Activated T-helper 2 cell treated with anti-CD3 and anti-CD28 coated beads, Interferon-gamma antibody, Interleukin-2, Interleukin-4, amounts not matched to agents 10 μg/mL and 5 μg/mL and 100 μg/mL, durations not matched to agents 14 hours and 24 hours and 36 hours (primary cell): ENCODE data around the gene TSPAN11. TPM values are rescaled to one million over a fixed set of nuclear protein-coding genes. Genes with fewer than 3 reads are reported as not detected.

ENCODE experiments used
- total RNA-seq: library from RNA; stranded (reverse); gene quantifications from 2 replicates; pipeline ENCODE4 v1.2.3, GENCODE V29; 2022

Gene TSPAN11
- total RNA-seq, 1 donor from 2014 or later: not detected

Other genes with a start within 250 kb of the TSPAN11 start
- 40.1 and 44.3 TPM in 2 replicates for gene IPO8, start 230.9 kb upstream of the TSPAN11 start, total RNA-seq
- 13.5 and 14.2 TPM in 2 replicates for gene CAPRIN2, start 171.8 kb upstream of the TSPAN11 start, total RNA-seq
- 152 and 156 TPM in 2 replicates for gene DDX11, start 147.1 kb downstream of the TSPAN11 start, total RNA-seq